Head of caudate nucleus (tissue), 42 donors: ENCODE data around the gene MLX.
"Not testable (repeated sequence)": the region's sequence is repeated elsewhere in the genome, so short reads cannot be mapped to it uniquely, and the experiment has no call there.

Experiments used
- DNase-seq, 42 donors: peaks; one replicate each; pipeline versions ENCODE4 v3.0.0 to v3.0.0-alpha.2; 2020 to 2021; ENCODE audit warnings: mixed read lengths in 7 of 42
- intact Hi-C: fragments of 100-400 bp; cut with DNase I; formaldehyde crosslinking; loops from one replicate; pipeline ENCODE4 v1.15.0; 2022

MLX gene

GRCh38 chr17:42535155-42536047 is 31.5 kb upstream of the MLX start:
- intact Hi-C loops, result no loop called here
- DNase-seq, result peak in 1 of 42 donors; percentile 33

- DNase-seq, result peak; percentile 87 to 99 (median 96)
- intact Hi-C loops, result no loop called here
Observed at GRCh38 chr17:42536048-42536371, 30.9 kb upstream of the MLX start, which contains the start of gene NAGLU. TSS of gene NAGLU (plus strand) at chr17:42536241. CDS start at chr17:42536273, 32 bp downstream.

GRCh38 chr17:42536372-42537155 is 30.3 kb upstream of the MLX start:
- peak in 41 of 42 donors; percentile 63 to 91 (median 79) for DNase-seq
- intact Hi-C loops, result no loop called here

GRCh38 chr17:42537156-42537805 is 29.6 kb upstream of the MLX start:
- DNase-seq, result no peak
- intact Hi-C loops, result no loop called here

- no peak for DNase-seq
Observed at GRCh38 chr17:42537826-42538451, 29.0 kb upstream of the MLX start.

GRCh38 chr17:42538482-42538881 is 28.4 kb upstream of the MLX start:
- intact Hi-C loops, result no loop called here
- DNase-seq, result no peak

More at GRCh38 chr17:42537826-42538451, 29.0 kb upstream of the MLX start:
- intact Hi-C loops, result no loop called here

- intact Hi-C loops, DNase-seq: not testable (repeated sequence)
Observed at GRCh38 chr17:42540558-42540957, 26.3 kb upstream of the MLX start.

GRCh38 chr17:42541041-42541833 is 25.7 kb upstream of the MLX start:
- DNase-seq, result no peak
- intact Hi-C loops, result no loop called here

GRCh38 chr17:42543190-42544079 is 23.5 kb upstream of the MLX start:
- DNase-seq, result peak in 24 of 42 donors; percentile 43 to 83 (median 60)
- intact Hi-C loops, result no loop called here

- DNase-seq, result no peak
- intact Hi-C loops, result no loop called here
Observed at GRCh38 chr17:42544874-42545283, 22.0 kb upstream of the MLX start.

- DNase-seq, intact Hi-C loops: not testable (repeated sequence)
Observed at GRCh38 chr17:42545755-42546505, 21.0 kb upstream of the MLX start.

- intact Hi-C loops, result no loop called here
- no peak for DNase-seq
Observed at GRCh38 chr17:42547001-42547461, 19.9 kb upstream of the MLX start.

- intact Hi-C loops, result no loop called here
- DNase-seq, result no peak
Observed at GRCh38 chr17:42547698-42548069, 19.2 kb upstream of the MLX start.

GRCh38 chr17:42548070-42548837 is 18.6 kb upstream of the MLX start:
- intact Hi-C loops, result no loop called here
- DNase-seq, result no peak

- intact Hi-C loops, result no loop called here
- DNase-seq, result no peak
Observed at GRCh38 chr17:42548993-42549755, 17.7 kb upstream of the MLX start.
